Fibroblast of peridontal ligament (primary cell): ENCODE results near the gene DAG1.

Experiments used
- DNase-seq: peaks from one replicate; pipeline ENCODE4 v3.0.0-alpha.2; 2010; ENCODE audit errors: extremely low read depth

The DAG1 gene

DNA sequence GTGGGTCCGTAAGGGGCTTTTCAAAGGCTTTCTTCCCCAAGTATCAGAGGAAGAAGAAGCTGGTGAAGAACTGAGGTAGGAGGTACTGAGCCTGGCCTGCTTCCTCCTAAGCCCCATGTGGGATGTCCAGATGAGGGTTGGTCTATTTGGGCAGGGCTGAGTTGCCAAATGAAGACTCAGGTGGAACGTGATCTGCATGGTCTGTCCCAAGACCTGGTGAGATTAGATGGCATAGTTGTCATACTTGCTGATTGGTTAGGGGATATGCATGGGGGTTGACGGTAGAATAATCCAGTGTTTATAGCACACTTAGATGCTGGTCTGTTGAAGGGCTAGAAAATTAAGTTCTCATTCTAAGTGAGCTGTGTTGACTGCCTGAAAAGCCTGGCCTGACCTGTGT is 47.9 kb downstream of the DAG1 start:
- no peak for DNase-seq

DNA sequence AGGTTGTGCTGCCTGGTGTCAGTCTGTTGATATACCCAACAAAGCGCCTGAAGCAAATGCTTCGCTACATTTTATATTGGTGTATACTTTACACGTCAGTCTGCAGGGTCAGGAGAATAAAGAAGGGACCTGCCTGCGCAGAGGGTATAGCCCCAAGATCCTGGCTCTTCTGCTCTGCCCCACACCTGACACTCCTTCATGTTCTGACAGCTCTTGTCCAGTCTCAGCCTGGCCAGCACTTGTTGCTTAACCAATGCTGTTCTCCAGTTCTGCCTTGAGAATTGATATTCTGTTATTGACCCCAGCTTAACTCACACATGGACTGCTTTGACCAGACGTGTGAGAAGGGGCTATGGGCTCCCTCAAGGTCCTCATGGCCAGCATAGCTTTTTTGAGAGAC is 48.4 kb downstream of the DAG1 start:
- DNase-seq: no peak

DNA sequence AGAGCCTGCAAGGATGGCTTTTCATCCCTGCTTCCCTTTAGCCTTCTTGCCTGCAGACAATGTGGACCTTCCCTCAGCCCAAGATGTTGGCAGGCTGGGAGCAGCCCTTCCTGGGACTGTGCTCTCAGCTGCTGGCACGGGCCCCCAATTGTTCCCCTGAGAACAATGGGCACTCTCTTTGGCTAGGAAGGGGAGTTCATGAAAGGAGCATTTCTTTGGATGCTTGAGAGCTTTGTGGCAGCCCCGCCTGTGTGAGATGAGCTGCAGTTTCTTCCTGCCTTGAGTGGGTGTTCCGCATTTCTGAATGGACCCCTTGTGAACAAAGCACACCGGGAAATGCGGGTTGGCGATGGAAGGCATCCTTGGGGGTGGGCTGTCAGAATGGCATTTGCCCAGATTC is 49.2 kb downstream of the DAG1 start:
- DNase-seq: no peak

DNA sequence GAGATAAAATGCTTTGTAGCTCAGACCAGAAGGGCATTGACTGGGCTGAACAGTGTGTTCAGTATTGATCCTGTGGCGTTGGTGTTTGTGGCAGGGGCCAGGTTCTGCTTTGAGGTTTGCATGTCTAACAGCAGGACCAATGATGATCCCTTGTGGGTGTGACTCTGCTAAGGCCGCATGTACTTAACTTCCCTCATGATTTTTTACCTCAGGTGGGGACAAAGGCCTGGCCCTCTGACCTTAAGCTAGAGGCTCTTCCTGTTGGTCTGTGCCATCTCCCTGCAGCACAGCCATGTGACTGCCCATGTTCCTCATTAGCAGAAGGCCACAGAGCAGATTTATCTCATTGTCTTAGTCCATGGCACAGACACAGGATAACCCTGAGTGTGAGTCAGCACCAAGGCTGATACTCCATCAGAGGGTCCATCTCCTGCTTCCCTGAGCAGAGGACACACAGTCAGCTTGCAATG is 49.9 kb downstream of the DAG1 start:
- no peak for DNase-seq

DNA sequence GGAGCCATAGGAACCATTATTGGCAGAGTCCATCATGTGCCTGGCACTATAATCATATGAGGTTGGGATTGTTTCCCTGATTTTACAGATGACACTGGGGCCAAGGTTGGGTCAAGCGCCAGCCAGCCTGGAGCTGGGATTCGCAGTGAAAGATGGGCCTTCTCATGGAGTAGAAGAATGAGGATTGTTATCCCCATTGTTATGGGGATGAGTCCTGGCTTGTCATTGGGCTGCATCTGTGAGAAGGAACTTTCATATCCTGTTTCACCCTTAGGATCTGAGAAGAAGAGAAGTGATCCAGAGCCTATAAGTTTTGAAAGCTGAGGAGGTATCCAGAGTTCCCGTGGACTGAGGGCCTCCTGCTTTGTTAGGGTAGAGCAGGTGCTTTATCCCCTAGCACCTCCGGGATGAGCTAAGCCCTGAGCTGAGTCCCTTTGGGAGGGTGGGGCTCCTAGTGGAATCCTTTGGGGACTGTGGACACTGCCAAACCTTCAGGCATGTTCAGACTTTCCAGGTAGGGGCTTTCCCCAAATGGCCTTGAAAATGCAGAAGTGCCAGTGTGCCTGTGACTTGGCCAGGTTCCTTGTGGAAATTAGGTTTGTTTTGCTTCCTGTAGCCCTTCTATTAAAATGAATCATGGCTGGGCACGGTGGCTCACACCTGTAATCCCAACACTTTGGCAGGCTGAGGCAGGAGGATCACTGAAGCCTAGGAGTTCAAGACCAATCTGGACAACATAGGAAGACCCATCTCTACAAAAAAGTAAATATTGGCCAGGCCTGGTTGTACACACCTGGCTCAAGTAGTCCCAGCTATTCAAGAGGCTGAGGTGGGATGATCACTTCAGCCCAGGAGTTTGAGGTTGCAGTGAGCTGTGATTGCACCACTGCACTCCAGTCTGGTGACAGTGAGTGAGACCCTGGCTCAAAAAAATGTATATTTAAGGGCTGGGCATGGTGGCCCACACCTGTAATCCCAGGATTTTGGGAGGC is 54.0 kb downstream of the DAG1 start:
- DNase-seq: no peak

DNA sequence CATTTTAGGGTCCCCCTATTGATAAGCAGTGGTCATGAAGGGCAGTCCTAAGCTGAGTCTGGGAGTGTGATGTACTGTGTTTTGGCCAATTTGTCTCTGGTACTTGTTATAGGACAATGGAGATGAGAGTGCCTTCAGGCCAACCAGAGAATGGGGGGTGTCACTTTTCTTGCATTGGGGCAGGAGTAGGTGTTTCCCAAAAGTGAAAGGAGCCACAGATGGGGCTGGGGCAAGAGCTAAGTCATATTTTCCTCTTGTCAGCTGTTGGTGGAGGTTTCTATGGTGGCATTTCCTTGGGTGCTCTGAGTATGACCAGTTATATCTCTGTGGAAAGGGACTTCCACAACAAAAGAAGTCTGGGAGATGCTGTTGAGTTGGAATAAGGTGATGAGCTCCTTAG is 59.5 kb downstream of the DAG1 start:
- DNase-seq: no peak

DNA sequence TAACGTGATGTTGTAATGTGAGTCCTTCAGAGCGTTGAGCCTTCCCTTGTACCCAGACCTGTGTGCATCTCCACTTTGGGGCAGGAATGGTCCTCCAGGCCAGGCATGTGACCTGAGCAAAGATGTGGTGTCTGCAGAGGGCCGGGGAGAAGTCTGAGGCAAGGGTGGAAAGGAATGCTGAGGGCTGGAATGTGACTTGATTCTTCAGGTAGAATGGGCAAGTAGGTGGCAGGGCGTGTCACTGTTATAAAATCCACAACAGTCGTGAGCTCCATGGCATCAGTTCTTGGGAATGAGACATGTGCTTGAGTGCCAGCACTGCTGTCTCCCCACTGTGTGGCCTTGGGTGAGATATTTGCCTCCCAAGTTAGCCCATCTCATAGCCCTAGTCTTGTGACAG is 60.2 kb downstream of the DAG1 start:
- DNase-seq: no peak

DNA sequence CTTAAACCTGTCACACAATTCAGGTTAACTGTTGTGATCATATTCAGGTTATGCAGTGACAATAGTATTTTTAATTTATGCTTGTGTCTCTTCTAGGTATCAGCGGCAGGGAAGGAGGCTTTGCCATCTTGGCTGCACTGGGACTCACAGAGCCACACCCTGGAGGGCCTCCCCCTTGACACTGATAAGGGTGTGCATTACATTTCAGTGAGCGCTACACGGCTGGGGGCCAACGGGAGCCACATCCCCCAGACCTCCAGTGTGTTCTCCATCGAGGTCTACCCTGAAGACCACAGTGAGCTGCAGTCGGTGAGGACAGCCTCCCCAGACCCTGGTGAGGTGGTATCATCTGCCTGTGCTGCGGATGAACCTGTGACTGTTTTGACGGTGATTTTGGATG is 60.6 kb downstream of the DAG1 start:
- DNase-seq: no peak

DNA sequence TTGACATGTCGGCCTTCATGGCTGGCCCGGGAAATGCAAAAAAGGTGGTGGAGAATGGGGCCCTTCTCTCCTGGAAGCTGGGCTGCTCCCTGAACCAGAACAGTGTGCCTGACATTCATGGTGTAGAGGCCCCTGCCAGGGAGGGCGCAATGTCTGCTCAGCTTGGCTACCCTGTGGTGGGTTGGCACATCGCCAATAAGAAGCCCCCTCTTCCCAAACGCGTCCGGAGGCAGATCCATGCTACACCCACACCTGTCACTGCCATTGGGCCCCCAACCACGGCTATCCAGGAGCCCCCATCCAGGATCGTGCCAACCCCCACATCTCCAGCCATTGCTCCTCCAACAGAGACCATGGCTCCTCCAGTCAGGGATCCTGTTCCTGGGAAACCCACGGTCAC is 61.2 kb downstream of the DAG1 start:
- DNase-seq: no peak

DNA sequence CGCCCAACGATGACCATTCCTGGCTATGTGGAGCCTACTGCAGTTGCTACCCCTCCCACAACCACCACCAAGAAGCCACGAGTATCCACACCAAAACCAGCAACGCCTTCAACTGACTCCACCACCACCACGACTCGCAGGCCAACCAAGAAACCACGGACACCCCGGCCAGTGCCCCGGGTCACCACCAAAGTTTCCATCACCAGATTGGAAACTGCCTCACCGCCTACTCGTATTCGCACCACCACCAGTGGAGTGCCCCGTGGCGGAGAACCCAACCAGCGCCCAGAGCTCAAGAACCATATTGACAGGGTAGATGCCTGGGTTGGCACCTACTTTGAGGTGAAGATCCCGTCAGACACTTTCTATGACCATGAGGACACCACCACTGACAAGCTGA is 61.6 kb downstream of the DAG1 start:
- no peak for DNase-seq

DNA sequence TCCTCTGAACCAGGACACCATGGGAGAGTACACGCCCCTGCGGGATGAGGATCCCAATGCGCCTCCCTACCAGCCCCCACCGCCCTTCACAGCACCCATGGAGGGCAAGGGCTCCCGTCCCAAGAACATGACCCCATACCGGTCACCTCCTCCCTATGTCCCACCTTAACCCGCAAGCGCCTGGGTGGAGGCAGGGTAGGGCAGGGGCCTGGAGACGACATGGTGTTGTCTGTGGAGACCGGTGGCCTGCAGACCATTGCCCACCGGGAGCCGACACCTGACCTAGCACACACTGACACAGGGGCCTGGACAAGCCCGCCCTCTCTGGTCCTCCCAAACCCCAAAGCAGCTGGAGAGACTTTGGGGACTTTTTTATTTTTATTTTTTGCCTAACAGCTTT is 63.0 kb downstream of the DAG1 start:
- no peak for DNase-seq

DNA sequence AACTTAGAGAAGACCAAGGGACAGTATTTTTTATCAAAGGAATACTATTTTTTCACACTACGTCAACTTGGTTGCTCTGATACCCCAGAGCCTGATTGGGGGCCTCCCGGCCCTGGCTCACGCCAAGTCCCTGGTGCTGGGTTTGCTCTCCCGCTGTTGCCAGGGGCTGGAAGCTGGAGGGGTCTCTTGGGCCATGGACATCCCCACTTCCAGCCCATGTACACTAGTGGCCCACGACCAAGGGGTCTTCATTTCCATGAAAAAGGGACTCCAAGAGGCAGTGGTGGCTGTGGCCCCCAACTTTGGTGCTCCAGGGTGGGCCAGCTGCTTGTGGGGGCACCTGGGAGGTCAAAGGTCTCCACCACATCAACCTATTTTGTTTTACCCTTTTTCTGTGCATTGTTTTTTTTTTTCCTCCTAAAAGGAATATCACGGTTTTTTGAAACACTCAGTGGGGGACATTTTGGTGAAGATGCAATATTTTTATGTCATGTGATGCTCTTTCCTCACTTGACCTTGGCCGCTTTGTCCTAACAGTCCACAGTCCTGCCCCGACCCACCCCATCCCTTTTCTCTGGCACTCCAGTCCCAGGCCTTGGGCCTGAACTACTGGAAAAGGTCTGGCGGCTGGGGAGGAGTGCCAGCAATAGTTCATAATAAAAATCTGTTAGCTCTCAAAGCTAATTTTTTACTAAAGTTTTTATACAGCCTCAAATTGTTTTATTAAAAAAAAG is 63.9 kb downstream of the DAG1 start:
- DNase-seq: no peak

DNA sequence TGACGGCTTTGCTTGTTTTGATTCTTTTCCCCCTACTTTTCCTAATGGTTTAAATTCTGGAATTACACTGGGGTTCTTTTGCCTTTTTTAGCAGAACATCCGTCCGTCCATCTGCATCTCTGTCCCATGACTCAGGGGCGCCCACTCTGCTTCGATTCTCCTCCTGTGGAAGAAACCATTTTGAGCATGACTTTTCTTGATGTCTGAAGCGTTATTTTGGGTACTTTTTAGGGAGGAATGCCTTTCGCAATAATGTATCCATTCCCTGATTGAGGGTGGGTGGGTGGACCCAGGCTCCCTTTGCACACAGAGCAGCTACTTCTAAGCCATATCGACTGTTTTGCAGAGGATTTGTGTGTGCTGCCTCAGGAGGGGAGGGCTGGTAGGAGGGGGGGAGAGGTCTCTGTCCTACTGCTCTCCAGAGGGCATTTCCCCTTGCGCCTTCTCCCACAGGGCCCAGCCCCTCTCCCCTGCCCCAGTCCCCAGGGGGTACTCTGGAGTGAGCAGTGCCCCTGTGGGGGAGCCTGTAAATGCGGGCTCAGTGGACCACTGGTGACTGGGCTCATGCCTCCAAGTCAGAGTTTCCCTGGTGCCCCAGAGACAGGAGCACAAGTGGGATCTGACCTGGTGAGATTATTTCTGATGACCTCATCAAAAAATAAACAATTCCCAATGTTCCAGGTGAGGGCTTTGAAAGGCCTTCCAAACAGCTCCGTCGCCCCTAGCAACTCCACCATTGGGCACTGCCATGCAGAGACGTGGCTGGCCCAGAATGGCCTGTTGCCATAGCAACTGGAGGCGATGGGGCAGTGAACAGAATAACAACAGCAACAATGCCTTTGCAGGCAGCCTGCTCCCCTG is 64.7 kb downstream of the DAG1 start:
- DNase-seq: no peak

DNA sequence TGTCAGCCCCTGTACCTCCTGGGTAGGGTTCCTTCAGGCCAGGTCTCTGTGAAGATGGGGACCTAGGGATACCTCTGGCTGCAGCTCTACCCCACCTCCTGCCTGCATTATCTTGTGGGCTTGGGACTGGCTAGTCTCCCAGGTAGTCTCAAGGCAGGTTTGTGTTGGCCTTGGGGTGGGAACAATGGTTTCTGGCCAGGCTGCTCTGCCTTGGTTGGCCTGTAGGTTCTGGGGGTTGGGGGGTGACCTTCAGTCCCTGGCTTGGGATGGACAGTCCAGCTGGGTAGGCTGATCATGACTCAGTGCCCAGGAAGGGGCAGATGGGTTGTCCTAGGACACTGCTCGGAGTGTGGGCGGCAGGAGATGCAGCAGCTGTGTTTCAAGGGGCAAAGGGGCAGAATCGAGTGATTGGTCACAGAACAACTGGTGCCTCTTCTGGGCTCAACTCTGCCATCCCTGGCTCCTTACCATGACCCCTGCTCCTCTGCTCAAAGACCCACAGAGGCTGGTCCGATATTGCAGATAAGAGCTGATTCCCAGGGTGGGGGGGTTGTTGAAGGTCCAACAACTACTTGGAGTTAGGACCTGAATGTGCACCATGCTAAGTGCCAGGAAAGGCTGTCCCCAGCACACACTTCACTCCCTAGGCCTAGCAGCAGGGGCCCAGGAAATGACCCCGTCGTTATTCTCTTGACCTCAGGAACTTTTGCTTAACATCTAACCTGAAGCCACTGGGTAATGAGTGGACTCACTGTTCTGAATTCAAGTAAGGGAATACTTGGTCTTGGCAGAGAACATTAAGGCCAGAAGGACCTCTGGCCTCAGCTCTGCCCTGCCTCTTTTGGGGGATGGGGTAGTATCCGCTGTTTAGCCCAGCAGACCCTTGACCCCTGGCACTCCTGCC is 66.2 kb downstream of the DAG1 start:
- DNase-seq: no peak

DNA sequence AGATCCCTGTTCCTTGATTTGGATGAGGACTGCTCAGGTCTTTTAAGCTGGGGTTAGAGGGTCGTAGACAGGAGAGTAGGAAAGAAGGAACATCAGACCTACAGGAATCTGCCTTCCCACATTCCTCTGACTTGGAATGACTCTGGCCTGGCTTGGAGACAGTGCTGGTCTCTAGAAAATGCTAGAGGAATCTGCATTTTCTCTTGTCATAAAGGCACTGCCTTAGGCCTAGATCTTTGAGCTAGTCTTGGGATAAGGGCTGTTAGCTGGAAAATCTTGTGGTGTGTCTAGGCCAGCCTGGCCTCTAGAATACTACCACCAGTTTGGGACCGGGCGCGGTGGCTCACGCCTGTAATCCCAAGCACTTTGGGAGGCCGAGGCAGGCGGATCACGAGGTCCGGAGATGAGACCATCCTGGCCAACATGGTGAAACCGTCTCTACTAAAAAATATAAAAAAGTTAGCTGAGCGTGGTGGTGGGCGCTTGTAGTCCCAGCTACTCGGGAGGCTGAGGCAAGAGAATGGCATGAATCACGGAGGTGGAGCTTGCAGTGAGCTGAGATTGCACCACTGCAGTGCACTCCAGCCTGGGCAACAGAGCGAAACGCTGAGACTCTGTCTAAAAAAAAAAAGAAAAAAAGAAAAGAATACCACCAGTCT is 66.9 kb downstream of the DAG1 start:
- DNase-seq: no peak

DNA sequence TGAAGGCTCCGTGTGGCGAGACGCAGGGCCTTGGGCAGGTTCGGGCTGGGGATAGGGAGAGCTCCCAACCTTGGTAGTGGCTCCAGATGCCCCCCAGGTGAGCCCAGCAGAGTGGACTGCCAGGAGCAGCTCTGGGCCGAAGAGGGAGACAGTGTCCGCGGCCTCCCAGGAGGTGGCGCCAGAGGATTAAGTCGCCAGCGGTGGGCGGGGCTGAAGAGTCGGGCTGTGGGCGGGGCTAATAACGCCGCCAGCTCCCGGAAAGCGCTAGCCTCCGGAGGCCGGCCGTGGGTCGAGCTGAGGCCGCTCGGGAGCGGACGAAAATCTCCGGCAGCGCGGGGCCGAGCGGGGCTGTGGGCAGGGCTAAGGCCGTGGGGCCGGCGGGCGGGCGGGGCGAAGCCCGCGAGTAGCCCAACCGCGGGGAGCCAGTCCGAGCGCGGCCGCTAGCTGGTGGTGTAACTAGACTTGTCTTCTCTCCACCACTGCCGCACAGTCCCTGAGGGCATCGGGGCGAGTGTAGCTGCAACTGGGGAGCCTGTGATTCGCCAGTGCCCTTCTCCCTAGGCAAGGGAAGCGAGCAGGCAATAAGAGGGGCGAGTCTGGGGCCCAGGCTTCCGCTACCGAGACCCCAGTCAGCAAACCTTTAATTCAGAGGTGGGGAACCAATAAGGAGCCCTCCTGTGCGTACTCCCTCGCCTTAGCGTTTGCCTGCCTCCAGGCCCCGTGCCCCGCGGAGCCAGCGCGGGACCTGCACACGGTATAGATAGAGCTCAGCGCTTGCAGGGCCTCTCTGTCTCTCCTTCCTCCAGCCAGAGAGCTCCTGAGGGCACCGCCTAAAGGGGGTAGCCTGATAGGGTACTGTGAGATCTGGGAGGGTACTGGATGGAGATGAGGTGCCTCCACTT is 69.8 kb downstream of the DAG1 start:
- peak; percentile 93 for DNase-seq

DNA sequence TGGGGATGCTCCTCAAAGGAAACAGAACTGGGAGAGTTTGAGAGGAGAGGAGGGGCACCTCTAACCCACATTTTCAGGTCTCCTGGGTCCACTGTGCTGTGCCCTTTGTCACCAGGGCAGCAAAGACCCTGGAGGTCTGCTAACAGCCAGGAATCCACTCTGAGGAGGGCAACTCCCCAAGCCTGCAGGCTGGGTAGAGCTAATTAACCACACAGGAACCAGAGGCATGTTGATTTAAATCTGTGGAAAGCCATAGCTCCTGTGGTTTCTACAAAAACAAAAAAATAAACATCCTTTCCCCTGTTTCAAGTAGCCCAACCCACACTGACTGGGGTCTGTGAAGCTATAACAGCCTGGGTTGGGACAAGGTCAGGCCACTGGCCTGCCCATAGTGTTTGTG is 82.0 kb downstream of the DAG1 start:
- no peak for DNase-seq

DNA sequence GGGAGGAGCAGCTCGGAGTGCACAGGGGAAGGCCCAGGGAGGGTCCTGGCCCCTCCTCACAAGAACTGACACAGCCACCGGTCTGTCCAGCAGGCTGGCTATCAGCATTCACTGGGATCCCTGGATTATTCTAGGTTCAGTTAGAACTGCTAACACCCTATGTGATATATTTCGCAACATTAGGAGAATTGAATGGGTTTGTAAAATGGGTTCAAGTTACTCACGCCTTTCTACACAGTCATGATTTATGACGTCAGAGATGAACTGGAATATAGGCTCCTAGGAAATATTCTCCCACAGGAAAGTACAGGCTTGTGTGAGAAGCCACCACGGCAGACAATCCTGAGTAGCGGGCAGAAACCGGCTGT is 83.2 kb downstream of the DAG1 start:
- peak; percentile 54 for DNase-seq
